B cell (primary cell): ENCODE results near the gene TMEM33. TPM values are rescaled to one million over a fixed set of nuclear protein-coding genes. Genes with fewer than 3 reads are reported as not detected.
A peak's percentile ranks its signal among the peaks of the same experiment; 100 is the strongest.

Source experiments
- ATAC-seq: fragments of 200-7000 bp; cut with Tn5 transposase; one replicate; pipeline ENCODE4 v1.10.0; 2021; ENCODE audit warnings: low read depth, mild to moderate bottlenecking, moderate number of reproducible peaks, moderate library complexity
- CTCF ChIA-PET: fragments of 350-600 bp; sonication (Branson Sonifier 250); formaldehyde crosslinking; loops from one replicate; lab custom pipeline; 2021; ENCODE audit warnings: antibody characterized with exemption, inconsistent platforms; lab: Charles Lee
- POLR2A ChIA-PET: fragments of 350-600 bp; sonication (Branson Sonifier 250); formaldehyde crosslinking; loops from one replicate; lab custom pipeline; 2021; ENCODE audit warnings: antibody characterized with exemption; lab: Charles Lee
- DNase-seq: peaks from one replicate; pipeline ENCODE4 v3.0.0; 2013
- H2AFZ ChIP-seq: 2 replicates; pipeline ENCODE4 v1.6.1; 2012; ENCODE audit warnings: mild to moderate bottlenecking, low read depth, low read length; ENCODE audit not compliant: insufficient read depth, poor library complexity, severe bottlenecking
- H3K27ac ChIP-seq, 2 donors: 1 replicate in 1 of 2; 2 replicates in 1 of 2; pipeline ENCODE4 v1.5.1; 2012 to 2013; ENCODE audit warnings: low read length in 2 of 2, mild to moderate bottlenecking in 2 of 2, moderate library complexity in 1 of 2
- H3K27me3 ChIP-seq, 4 experiments: fragments of 200-600 bp in 1 of 4; sonication (generic) in 1 of 4; replicated peaks in 1 of 4; 1 replicate in 2 of 4; 2 replicates in 2 of 4; pipeline versions ENCODE4 v1.6.1 to v1.7.0; 2013 to 2016; ENCODE audit warnings: low read length in 3 of 4, mild to moderate bottlenecking in 2 of 4, mixed read lengths in 1 of 4, moderate library complexity in 1 of 4; ENCODE audit not compliant: insufficient read depth in 4 of 4, control insufficient read depth in 3 of 4; ENCODE audit errors: control extremely low read depth in 1 of 4
- H3K36me3 ChIP-seq, 2 experiments: replicated peaks in 1 of 2; 1 replicate in 1 of 2; 2 replicates in 1 of 2; pipeline versions ENCODE4 v1.6.1 to v1.7.1; 2013; ENCODE audit warnings: low read length in 1 of 2; ENCODE audit not compliant: insufficient read depth in 2 of 2, control insufficient read depth in 1 of 2; ENCODE audit errors: control extremely low read depth in 1 of 2, extremely low read depth in 1 of 2
- H3K4me1 ChIP-seq, 2 donors: fragments of 200-600 bp in 1 of 2; sonication (generic) in 1 of 2; 1 replicate in 1 of 2; 2 replicates in 1 of 2; pipeline versions ENCODE4 v1.5.1 to v1.6.1; 2013 to 2017; ENCODE audit warnings: low read length in 2 of 2; ENCODE audit not compliant: control insufficient read depth in 2 of 2, insufficient read depth in 2 of 2
- H3K4me2 ChIP-seq: replicated peaks from 2 replicates; pipeline ENCODE3; 2012; ENCODE audit warnings: mild to moderate bottlenecking, low read depth, low read length; ENCODE audit not compliant: poor library complexity, severe bottlenecking
- H3K4me3 ChIP-seq, 5 experiments: fragments of 200-600 bp in 1 of 5; sonication (generic) in 1 of 5; 1 replicate in 3 of 5; 2 replicates in 2 of 5; pipeline versions ENCODE4 v1.5.1 to v1.7.0; 2011 to 2016; ENCODE audit warnings: low read length in 4 of 5, mild to moderate bottlenecking in 4 of 5, low read depth in 2 of 5, control low read depth in 1 of 5, moderate library complexity in 1 of 5; ENCODE audit not compliant: insufficient read depth in 1 of 5; ENCODE audit errors: control extremely low read depth in 1 of 5, extremely low read depth in 1 of 5
- H3K79me2 ChIP-seq: fragments of 200-600 bp; sonication (generic); one replicate; pipeline ENCODE4 v1.6.0; 2016; ENCODE audit warnings: low read length; ENCODE audit not compliant: control insufficient read depth, insufficient read depth
- H3K9ac ChIP-seq: fragments of 200-600 bp; sonication (generic); 2 replicates; pipeline ENCODE4 v1.6.1; 2017; ENCODE audit warnings: mild to moderate bottlenecking, low read length, moderate library complexity
- H3K9me3 ChIP-seq, 3 donors: one replicate each; pipeline versions ENCODE4 v1.6.1 to v1.7.1; 2013; ENCODE audit warnings: low read length in 2 of 3; ENCODE audit not compliant: control insufficient read depth in 2 of 3, insufficient read depth in 1 of 3; ENCODE audit errors: control extremely low read depth in 1 of 3
- H4K20me1 ChIP-seq: 2 replicates; pipeline ENCODE4 v1.6.0; 2012; ENCODE audit warnings: mild to moderate bottlenecking, low read length; ENCODE audit not compliant: insufficient read depth, control insufficient read depth, poor library complexity, severe bottlenecking
- H3K27ac Mint-ChIP-seq: one replicate; pipeline ENCODE4 v1.8.0; 2021; ENCODE audit warnings: mixed read lengths
- H3K27me3 Mint-ChIP-seq: one replicate; pipeline ENCODE4 v1.8.0; 2021; ENCODE audit warnings: mixed read lengths
- H3K4me1 Mint-ChIP-seq: one replicate; pipeline ENCODE4 v1.8.0; 2021; ENCODE audit warnings: mixed read lengths
- H3K4me3 Mint-ChIP-seq: one replicate; pipeline ENCODE4 v1.8.0; 2021; ENCODE audit warnings: mixed read lengths
- H3K9me3 Mint-ChIP-seq: one replicate; pipeline ENCODE4 v1.8.0; 2022; ENCODE audit warnings: mixed read lengths; ENCODE audit not compliant: insufficient read depth
- CTCF ChIP-seq: fragments of 200-600 bp; IDR thresholded peaks from one replicate; pipeline ENCODE4 v1.8.0; 2022; ENCODE audit warnings: antibody characterized with exemption, mild to moderate bottlenecking
- EZH2 ChIP-seq: IDR thresholded peaks from 2 replicates; pipeline ENCODE4 v1.6.1; 2012; ENCODE audit warnings: borderline replicate concordance, low read depth, mild to moderate bottlenecking, moderate library complexity, low read length; ENCODE audit not compliant: insufficient read depth, poor library complexity, severe bottlenecking
- WGBS: methylation state at CpG from one replicate; pipeline ENCODE4 v1.1.5; 2013; ENCODE audit warnings: missing lambda C conversion rate; ENCODE audit not compliant: insufficient coverage; 5-methylcytosine and 5-hydroxymethylcytosine counted together
- intact Hi-C: fragments of 100-400 bp; cut with micrococcal nuclease; formaldehyde crosslinking; loops from one replicate; pipeline ENCODE4 v1.10.0; 2022
- polyA plus RNA-seq: library from polyadenylated mRNA; depleted of rRNA; stranded (reverse); fragments of >200 nt; gene quantifications from 2 replicates; pipeline ENCODE4 v1.2.3, GENCODE V29; 2012
- total RNA-seq, 2 donors: library from RNA; stranded (reverse); fragments of 120-200 nt in 1 of 2; gene quantifications; 1 replicate in 1 of 2; 2 replicates in 1 of 2; pipeline versions ENCODE4 v1.2.3 to v1.2.4, GENCODE V29; 2013 to 2022

Gene TMEM33
- total and polyA plus RNA-seq, 2 donors (not counting 1 experiment from before 2014, with no cell fraction given) = 10.5 to 39.2 TPM

GRCh38 chr4:41930139-41930831, 4.9 kb upstream of the TMEM33 start:
- Histone ChIP-seq H3K79me2 (peaks cover 10% of the 10 kb centered on the region), H3K4me1 (peaks cover 0 to 6% of the 10 kb centered on the region in 2 donors), H3K9ac (no peak overlapping the region), H3K9me3 (no peaks in the 10 kb centered on the region), H2AFZ (peak overlapping the region; percentile 23), H3K27ac (no peak overlapping the region), H3K36me3 (no peaks in the 10 kb centered on the region), H3K4me3 (no peak overlapping the region), H3K27me3 (peaks cover 0 to 5% (median 1%) of the 10 kb centered on the region in 4 experiments), H3K4me2 (no peak overlapping the region), H4K20me1 (no peaks in the 10 kb centered on the region)
- Mint-ChIP-seq H3K4me1 (peaks cover 8% of the 10 kb centered on the region), H3K27me3 (peaks cover 19% of the 10 kb centered on the region), H3K4me3 (no peak overlapping the region), H3K9me3 (no peaks in the 10 kb centered on the region), H3K27ac (no peak overlapping the region)
- ChIA-PET POLR2A (no interaction called here), CTCF (no interaction called here)
- intact Hi-C loops = no loop called here
- ATAC-seq (no peak), DNase-seq (no peak)
- 94% methylated on average over 4 of the region's 7 CpGs for WGBS
- no peak for TF ChIP-seq CTCF
- TF ChIP-seq EZH2 = no peak

GRCh38 chr4:41932988-41933387, 2.2 kb upstream of the TMEM33 start:
- peaks cover 30% of the 10 kb centered on the region for H3K79me2 ChIP-seq
- H3K4me1 Mint-ChIP-seq = peaks cover 29% of the 10 kb centered on the region
- H3K4me1 ChIP-seq = peaks cover 11 to 19% of the 10 kb centered on the region in 2 donors
- H3K9ac ChIP-seq = no peak overlapping the region
- POLR2A ChIA-PET = no interaction called here
- no peak overlapping the region for H2AFZ ChIP-seq
- no peak overlapping the region for H3K27ac Mint-ChIP-seq
- intact Hi-C loops = no loop called here
- H3K4me3 Mint-ChIP-seq = no peak overlapping the region
- no peaks in the 10 kb centered on the region for H3K9me3 ChIP-seq
- H3K36me3 ChIP-seq = no peaks in the 10 kb centered on the region
- H4K20me1 ChIP-seq = peaks cover 6% of the 10 kb centered on the region
- H3K27me3 ChIP-seq = peaks cover 0 to 2% (median under 1%) of the 10 kb centered on the region in 4 experiments
- WGBS = 84% methylated on average over 2 of the region's 3 CpGs
- DNase-seq (no peak), ATAC-seq (no peak)
- CTCF ChIA-PET = interaction anchor here (0.5 kb wide), 1 partner anchor 24 kb away, joined by 3 read pairs; no protein-coding TSS in a partner anchor
- no peak for TF ChIP-seq EZH2
- TF ChIP-seq CTCF = no peak
- H3K27me3 Mint-ChIP-seq = peaks cover 9% of the 10 kb centered on the region
- H3K27ac ChIP-seq = no peak overlapping the region
- H3K4me2 ChIP-seq = no peak overlapping the region
- no peak overlapping the region for H3K4me3 ChIP-seq
- no peaks in the 10 kb centered on the region for H3K9me3 Mint-ChIP-seq
